Upper lobe of left lung (tissue), 4 donors: ENCODE measurements around the gene NDUFA7.

ENCODE experiments used
- CTCF ChIP-seq, 6 experiments: fragments of 450-650 bp in 4 of 6; fragments of 200-600 bp in 2 of 6; sonication (generic) in 2 of 6; IDR thresholded peaks; one replicate each; pipeline ENCODE4 v1.5.1; 2016 to 2019; ENCODE audit warnings: antibody characterized with exemption in 6 of 6
- POLR2A ChIP-seq, 4 donors: fragments of 450-650 bp; IDR thresholded peaks; one replicate each; pipeline ENCODE4 v1.5.1; 2016 to 2017; ENCODE audit warnings: antibody characterized with exemption in 4 of 4, mild to moderate bottlenecking in 2 of 4

DNA sequence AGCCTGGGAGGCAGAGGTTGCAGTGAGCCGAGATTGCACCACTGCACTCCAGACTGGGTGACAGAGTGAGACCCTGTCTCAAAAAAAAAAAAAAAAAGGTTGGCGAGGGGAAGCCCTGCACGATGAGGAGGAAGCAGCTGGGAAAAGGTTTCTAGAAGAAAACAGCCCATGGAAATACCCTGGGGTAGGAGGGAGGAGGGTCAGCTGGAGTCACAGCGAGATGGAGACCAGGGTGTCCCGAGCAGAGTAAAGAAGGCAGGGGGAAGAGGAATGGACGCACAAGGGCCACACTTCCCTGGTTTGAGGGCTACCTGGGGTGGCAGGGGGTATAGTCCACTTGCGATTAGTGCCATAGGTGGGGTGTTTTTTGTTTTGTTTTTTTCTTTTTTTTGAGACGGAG is 15.5 kb upstream of the NDUFA7 start:
- TF ChIP-seq CTCF (IDR thresholded peaks at IDR 0.05) (no peak), POLR2A (IDR thresholded peaks at IDR 0.05) (no peak)
